Uterus (tissue), 2 donors: Measurements from ENCODE around the gene ZNF397.

Experiments
- CTCF ChIP-seq, 4 experiments: fragments of 200-600 bp in 2 of 4; fragments of 450-650 bp in 2 of 4; sonication (generic) in 2 of 4; IDR thresholded peaks; one replicate each; pipeline ENCODE4 v1.5.1; 2016 to 2019; ENCODE audit warnings: antibody characterized with exemption in 4 of 4, mild to moderate bottlenecking in 2 of 4, moderate library complexity in 1 of 4
- POLR2A ChIP-seq, 2 donors: fragments of 450-650 bp; IDR thresholded peaks; one replicate each; pipeline ENCODE4 v1.6.1; 2016; ENCODE audit warnings: antibody characterized with exemption in 2 of 2, mild to moderate bottlenecking in 1 of 2, moderate library complexity in 1 of 2

- no peak for TF ChIP-seq CTCF (IDR thresholded peaks at IDR 0.05)
- TF ChIP-seq POLR2A (IDR thresholded peaks at IDR 0.05): no peak
These were observed 7.6 kb downstream of the ZNF397 start for GRCh38 chr18:35248429-35248828.
